IPS DF 6.9 (cell line): ENCODE data around the gene TAPBPL.
"Not testable (repeated sequence)": the region's sequence is repeated elsewhere in the genome, so short reads cannot be mapped to it uniquely, and the experiment has no call there.

Experiments used
- DNase-seq: peaks from one replicate; pipeline ENCODE4 v3.0.0-alpha.2; 2013; ENCODE audit warnings: low read depth, low spot score
- H3K27ac ChIP-seq: one replicate; pipeline ENCODE4 v1.5.1; 2013; ENCODE audit warnings: low read length, control low read depth
- H3K27me3 ChIP-seq: 2 replicates; pipeline ENCODE4 v1.6.1; 2013; ENCODE audit warnings: mild to moderate bottlenecking, low read length; ENCODE audit not compliant: control insufficient read depth, insufficient read depth
- H3K36me3 ChIP-seq: 2 replicates; pipeline ENCODE4 v1.6.1; 2013; ENCODE audit warnings: low read length; ENCODE audit not compliant: control insufficient read depth, insufficient read depth
- H3K4me1 ChIP-seq: 2 replicates; pipeline ENCODE4 v1.6.1; 2013; ENCODE audit warnings: low read length; ENCODE audit not compliant: control insufficient read depth, insufficient read depth
- H3K4me3 ChIP-seq: 2 replicates; pipeline ENCODE4 v1.5.1; 2013; ENCODE audit warnings: mild to moderate bottlenecking, low read length
- H3K9me3 ChIP-seq: 2 replicates; pipeline ENCODE4 v1.6.1; 2013; ENCODE audit warnings: low read length, inconsistent platforms; ENCODE audit not compliant: control insufficient read depth, insufficient read depth
- WGBS: extraction: QIAGEN DNeasy Blood & Tissue Kit; methylation state at CpG from one replicate; pipeline ENCODE4 v1.1.7; 2013; ENCODE audit warnings: mixed read lengths, missing lambda C conversion rate; ENCODE audit not compliant: insufficient read length, insufficient coverage; 5-methylcytosine and 5-hydroxymethylcytosine counted together

Gene TAPBPL

DNA sequence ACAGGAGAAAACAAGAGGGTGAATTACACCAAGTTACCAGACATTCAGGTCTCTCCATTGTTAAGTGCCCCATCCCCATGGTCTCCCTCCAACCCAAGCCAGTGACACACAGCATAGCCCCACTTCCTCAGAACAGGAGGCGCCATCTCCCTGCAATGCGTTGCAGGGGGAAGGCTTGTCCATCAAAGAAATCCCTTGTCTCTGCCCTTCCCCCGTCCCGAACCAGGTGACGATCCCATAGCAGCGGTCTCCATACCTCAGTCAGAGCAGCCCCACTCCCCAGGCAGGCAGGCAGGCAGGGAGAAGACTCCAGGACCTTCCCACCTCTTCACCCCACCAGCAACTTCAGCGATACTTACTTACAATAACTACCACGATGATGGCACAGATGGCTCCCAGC is 12.7 kb downstream of the TAPBPL start:
- H3K4me3 ChIP-seq, result no peak overlapping the region
- no CpG with 5 or more reads among the region's 8 CpGs for WGBS
- H3K27me3 ChIP-seq, result no peaks in the 10 kb centered on the region
- H3K27ac ChIP-seq, result no peak overlapping the region
- no peaks in the 10 kb centered on the region for H3K4me1 ChIP-seq
- no peaks in the 10 kb centered on the region for H3K9me3 ChIP-seq
- H3K36me3 ChIP-seq, result peaks cover 21% of the 10 kb centered on the region
- no peak for DNase-seq

DNA sequence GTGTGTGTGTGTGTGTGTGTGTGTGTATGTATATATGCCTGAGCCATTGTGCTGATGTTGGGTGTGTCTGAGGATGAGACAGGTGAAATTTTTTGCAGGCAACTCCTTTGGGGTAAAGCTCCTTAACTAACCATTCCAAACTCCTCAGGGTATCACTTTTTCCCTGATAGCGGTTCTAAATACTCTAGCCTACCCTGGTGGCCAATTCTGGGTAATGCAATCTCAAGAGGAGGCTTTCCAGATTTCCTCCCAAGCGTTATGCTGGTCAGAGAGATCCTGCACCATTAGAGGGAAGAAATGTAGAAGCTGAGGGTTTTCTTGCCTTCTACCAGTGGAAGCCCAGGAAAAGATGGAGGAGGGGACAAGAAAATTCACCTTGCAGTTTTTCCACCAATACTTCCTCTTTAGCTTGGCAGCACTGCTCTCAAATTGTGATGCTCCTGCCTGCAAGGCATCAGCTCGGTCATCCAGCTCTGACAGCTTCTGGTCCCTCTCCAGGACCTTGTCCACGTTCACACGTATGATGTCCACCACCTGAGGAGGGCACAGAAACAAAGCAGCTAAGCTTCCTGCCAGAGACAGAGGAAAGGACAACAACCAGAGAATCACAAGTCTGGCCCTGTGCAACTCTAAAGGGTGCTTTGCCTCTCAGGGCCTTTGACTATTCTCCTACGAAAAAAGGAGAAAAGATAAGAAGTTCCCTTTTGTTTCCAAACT is 13.8 kb downstream of the TAPBPL start:
- no peak for DNase-seq
- no CpG with 5 or more reads among the region's 6 CpGs for WGBS
- Histone ChIP-seq H3K36me3 (peaks cover 20% of the 10 kb centered on the region), H3K27ac (no peak overlapping the region), H3K4me3 (no peak overlapping the region), H3K9me3 (no peaks in the 10 kb centered on the region), H3K27me3 (no peaks in the 10 kb centered on the region), H3K4me1 (no peaks in the 10 kb centered on the region)

DNA sequence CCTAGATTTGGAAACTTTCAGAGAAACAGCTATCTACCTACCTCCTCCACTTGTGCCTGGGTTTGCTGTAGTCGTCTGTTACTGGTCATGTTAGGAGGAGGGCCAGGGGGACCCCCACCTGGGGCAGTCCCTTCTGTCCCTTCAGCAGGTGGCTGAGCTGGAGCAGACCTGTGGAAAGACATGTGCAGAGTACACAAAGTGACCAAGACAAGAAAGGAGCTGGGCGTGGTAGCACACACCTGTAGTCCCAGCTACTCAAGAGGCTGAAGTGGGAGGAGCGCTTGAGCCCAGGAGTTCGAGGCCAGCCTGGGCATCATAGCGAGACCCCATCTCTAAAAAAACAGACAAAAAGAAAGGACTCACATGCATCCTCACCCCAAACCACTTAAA is 14.3 kb downstream of the TAPBPL start:
- WGBS, result no CpG with 5 or more reads among the region's 5 CpGs
- DNase-seq, result no peak
- Histone ChIP-seq H3K27me3 (no peaks in the 10 kb centered on the region), H3K4me1 (no peaks in the 10 kb centered on the region), H3K9me3 (no peaks in the 10 kb centered on the region), H3K36me3 (peaks cover 18% of the 10 kb centered on the region), H3K27ac (no peak overlapping the region), H3K4me3 (no peak overlapping the region)

DNA sequence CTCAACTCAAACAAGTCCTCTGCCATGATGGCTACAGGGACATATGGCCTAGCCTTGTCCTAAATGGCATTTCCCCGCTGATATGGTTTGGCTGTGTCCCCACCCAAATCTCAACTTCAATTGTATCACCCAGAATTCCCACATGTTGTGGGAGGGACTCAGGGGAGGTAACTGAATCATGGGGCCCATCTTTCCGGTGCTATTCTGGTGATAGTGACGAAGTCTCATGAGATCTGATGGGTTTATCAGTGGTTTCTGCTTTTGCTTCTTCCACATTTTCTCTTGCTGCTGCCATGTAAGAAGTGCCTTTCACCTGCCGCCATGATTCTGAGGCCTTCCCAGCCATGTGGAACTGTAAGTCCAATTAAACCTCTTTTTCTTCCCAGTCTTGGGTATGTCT is 14.9 kb downstream of the TAPBPL start:
- H3K36me3 ChIP-seq, result peaks cover 16% of the 10 kb centered on the region
- H3K9me3 ChIP-seq, H3K4me1 ChIP-seq, H3K27me3 ChIP-seq, H3K27ac ChIP-seq, H3K4me3 ChIP-seq, DNase-seq: not testable (repeated sequence)
- no CpG with 5 or more reads among the region's 4 CpGs for WGBS

DNA sequence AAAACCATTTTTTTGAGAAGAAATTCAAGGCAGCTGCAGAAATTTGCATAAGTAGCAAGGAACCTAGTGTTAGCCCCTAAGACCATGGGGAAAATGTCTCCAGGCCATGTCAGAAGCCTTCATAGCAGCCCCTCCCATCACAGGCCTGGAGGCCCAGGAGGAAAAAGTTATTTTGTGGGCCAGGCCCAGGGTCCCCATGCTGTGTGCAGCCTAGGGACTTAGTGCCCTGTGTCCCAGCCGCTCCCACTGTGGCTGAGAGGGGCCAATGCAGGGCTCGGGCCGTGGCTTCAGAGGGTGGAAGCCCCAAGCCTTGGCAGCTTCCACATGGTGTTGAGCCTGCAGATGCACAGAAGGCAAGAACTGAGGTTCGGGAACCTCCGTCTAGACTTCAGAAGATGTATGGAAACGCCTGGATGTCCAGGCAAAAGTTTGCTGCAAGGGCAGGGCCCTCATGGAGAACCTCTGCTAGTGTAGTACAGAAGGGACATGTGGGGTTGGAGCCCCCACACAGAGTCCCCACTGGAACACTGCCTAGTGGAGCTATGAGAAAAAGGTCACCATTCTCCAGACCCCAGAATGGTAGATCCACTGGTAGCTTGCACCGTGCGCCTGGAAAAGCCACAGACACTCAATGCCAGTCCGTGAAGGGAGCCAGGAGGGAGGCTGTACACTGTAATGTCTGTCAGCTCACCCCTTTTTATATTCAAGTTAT is 15.9 kb downstream of the TAPBPL start:
- H3K9me3 ChIP-seq, H3K4me1 ChIP-seq, H3K4me3 ChIP-seq, H3K27ac ChIP-seq, H3K27me3 ChIP-seq, DNase-seq, H3K36me3 ChIP-seq: not testable (repeated sequence)
- no CpG with 5 or more reads among the region's 9 CpGs for WGBS

DNA sequence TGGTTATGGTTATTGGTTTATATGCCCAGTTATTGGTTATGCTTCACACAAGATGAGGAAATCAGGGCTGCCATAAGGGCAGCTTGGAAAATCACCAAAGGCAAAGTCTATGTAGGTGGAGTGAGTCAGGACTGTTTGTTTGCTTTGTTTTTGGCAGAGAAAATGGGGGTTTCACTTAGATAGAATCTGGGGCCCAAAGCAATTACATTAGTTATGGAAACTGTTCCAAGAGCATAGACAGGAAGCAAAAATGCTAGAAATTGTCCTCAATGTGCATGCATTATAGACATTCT is 16.4 kb downstream of the TAPBPL start:
- Histone ChIP-seq H3K4me1 (no peaks in the 10 kb centered on the region), H3K27me3 (no peaks in the 10 kb centered on the region), H3K27ac (no peak overlapping the region), H3K36me3 (peaks cover 7% of the 10 kb centered on the region; the same call in 1 of the 2 replicates), H3K4me3 (no peak overlapping the region), H3K9me3 (no peaks in the 10 kb centered on the region)
- DNase-seq, result no peak

DNA sequence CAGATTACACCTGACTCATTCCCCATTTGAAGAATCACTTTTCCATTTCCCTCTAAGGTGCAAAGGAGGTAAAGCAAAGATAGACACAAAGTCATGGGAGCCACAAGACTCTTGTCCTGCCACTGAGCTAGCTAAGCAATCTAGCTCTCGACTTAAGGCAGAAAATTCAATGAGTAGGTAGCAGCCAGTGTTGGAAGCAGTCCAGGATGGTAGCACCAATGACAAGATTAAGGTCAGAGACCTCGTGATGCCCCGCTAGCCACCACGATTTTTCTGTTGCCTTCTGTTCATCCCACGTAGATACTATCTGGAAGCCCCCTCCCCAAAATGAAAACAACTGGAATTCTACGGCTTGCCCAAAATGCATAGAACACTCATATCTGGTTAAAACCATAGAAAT is 17.2 kb downstream of the TAPBPL start:
- Histone ChIP-seq H3K36me3 (peaks cover 7% of the 10 kb centered on the region; the same call in 1 of the 2 replicates), H3K9me3 (no peaks in the 10 kb centered on the region), H3K27ac (no peak overlapping the region), H3K27me3 (no peaks in the 10 kb centered on the region), H3K4me3 (no peak overlapping the region), H3K4me1 (no peaks in the 10 kb centered on the region)
- DNase-seq, result no peak
- WGBS, result no CpG with 5 or more reads among the region's 6 CpGs

DNA sequence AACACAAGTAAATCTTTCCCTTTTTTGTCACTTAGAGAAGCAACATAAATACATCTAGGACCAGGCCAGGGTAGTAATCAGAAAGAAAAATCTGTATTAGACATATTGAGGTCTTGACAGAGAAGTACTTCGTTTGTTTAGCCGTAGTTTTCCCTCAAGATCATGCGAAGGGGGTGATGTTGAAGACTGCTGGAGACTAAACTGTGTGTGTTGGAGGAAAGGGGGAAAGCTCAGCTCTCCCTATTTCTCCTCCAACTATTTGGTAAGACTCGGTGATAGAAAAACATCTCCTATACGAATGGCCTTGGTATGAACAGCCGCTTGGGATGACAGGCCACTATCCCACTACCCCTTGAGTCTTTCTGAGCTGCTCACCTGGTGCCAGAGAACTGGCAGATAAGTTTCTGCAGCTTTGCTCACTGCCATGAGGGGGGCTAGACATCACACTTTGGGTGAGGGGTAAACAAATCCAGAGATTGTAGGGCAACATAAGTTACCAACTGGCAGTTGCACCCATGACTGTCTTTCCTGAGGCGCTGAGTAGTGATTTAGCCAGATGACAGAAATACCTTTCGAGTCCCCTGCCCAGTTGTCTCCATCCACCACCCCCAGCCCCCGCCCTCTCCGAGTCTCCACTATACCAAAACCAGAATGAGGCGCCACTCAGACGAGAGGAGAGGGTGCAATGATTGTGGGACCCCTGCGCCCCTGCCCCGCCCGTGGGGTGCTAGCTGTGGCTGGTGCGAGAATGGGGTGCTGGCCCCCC is 17.9 kb downstream of the TAPBPL start:
- Histone ChIP-seq H3K4me1 (no peaks in the 10 kb centered on the region), H3K9me3 (no peaks in the 10 kb centered on the region), H3K27me3 (no peaks in the 10 kb centered on the region), H3K4me3 (peak overlapping the region; percentile 72), H3K36me3 (peaks cover 3% of the 10 kb centered on the region; the same call in 1 of the 2 replicates), H3K27ac (no peak overlapping the region)
- DNase-seq, result no peak
- no CpG with 5 or more reads among the region's 16 CpGs for WGBS

DNA sequence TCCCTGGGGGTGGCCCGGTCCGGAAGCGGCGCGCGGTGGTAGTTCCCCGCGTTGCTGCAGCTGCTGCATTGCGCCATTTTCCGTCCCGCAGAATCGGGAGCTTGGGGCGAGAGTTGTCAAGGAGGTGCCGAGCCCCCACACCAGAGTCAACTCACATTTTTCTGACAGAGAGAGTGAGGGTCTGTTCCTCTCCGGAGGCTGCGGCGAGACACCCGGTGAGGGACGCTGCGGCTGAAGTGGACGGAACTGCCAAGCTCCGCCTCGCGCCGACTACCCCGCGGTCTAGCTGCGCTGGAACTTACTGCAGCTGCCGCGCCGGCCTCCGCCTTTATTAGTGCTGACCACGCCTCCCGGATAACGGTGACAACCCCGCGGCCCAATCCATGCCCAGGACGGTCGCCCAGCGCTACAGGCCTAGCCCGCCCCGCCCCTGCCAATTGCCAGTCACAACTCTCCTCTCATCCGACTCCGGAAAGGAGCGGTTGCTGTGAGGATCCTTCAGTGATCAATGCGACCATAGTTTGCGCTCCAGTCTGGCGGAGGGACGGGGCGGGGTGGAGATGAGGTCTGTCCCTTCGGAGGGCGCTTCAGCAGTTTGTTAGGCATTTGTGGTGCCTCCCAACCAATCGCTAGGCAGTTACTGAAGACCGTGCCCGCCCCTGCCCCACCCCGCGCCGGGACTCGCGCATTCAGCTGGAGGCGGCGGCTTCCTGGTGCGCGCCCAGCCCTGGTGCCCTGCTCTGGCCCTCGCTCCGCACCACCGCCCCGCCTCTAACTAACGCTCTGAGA is 18.7 kb downstream of the TAPBPL start, which contains the start of gene VAMP1:
VAMP1 (minus strand) TSS at position 303 of the 789 bp plus-strand sequence; CDS start at position 157, 146 bp downstream.
- no peaks in the 10 kb centered on the region for H3K9me3 ChIP-seq
- no CpG with 5 or more reads among the region's 69 CpGs for WGBS
- no peaks in the 10 kb centered on the region for H3K27me3 ChIP-seq
- peak; percentile 82 for DNase-seq
- peaks cover 3% of the 10 kb centered on the region; the same call in 1 of the 2 replicates for H3K36me3 ChIP-seq
- H3K27ac ChIP-seq, result no peak within 1 kb of the TSS
- H3K4me1 ChIP-seq, result no peaks in the 10 kb centered on the region
- peak within 1 kb of the TSS; percentile 72 for H3K4me3 ChIP-seq

DNA sequence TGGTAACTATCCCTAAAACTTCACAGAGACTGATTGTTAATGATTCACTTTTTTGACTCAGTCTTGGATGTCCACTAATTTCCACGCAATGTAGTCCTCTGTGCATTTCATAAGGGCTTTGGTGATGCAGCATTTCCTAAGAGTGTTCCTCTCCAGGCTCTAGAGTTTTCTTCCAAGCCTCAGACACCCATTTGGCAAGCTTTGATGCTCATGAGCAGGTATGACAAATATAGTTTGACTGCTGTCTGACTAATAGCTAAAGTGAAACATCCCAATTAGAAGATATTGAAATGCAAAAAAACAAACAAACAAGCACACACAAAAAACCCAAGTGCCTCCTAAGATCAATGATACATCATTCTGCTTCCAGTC is 20.1 kb downstream of the TAPBPL start:
- WGBS, result no CpG with 5 or more reads among the region's 1 CpG
- no peak for DNase-seq
- no peaks in the 10 kb centered on the region for H3K36me3 ChIP-seq
- H3K27ac ChIP-seq, result no peak overlapping the region
- no peaks in the 10 kb centered on the region for H3K27me3 ChIP-seq
- H3K4me1 ChIP-seq, result no peaks in the 10 kb centered on the region
- no peaks in the 10 kb centered on the region for H3K9me3 ChIP-seq
- no peak overlapping the region for H3K4me3 ChIP-seq
